Measurements from ENCODE around the gene ATG2A.

ATG2A gene

GRCh38 chr11:64893194-64894069 is 23.6 kb downstream of the ATG2A start:
- peak overlapping the region; percentile 38; the same call in 1 of the 2 replicates for H3K27ac ChIP-seq
- TF ChIP-seq CTCF (conservative IDR thresholded peaks at IDR 0.05), result no peak

GRCh38 chr11:64892838-64893193 is 24.2 kb downstream of the ATG2A start:
- H3K27ac ChIP-seq, result peak overlapping the region; percentile 38; the same call in 1 of the 2 replicates
- no peak for TF ChIP-seq CTCF (conservative IDR thresholded peaks at IDR 0.05)

- peak overlapping the region; percentile 38; the same call in 1 of the 2 replicates for H3K27ac ChIP-seq
- TF ChIP-seq CTCF (conservative IDR thresholded peaks at IDR 0.05), result no peak
These were observed 24.6 kb downstream of the ATG2A start for GRCh38 chr11:64892411-64892831.

GRCh38 chr11:64891880-64892279 is 25.1 kb downstream of the ATG2A start:
- TF ChIP-seq CTCF (conservative IDR thresholded peaks at IDR 0.05), result no peak
- no peak overlapping the region for H3K27ac ChIP-seq

GRCh38 chr11:64891215-64891848 is 25.7 kb downstream of the ATG2A start:
- no peak overlapping the region for H3K27ac ChIP-seq
- TF ChIP-seq CTCF (conservative IDR thresholded peaks at IDR 0.05), result no peak

- H3K27ac ChIP-seq, result no peak overlapping the region
- no peak for TF ChIP-seq CTCF (conservative IDR thresholded peaks at IDR 0.05)
These were observed 26.5 kb downstream of the ATG2A start for GRCh38 chr11:64890522-64890939.

GRCh38 chr11:64888729-64889511 is 28.1 kb downstream of the ATG2A start:
- H3K27ac ChIP-seq, result no peak overlapping the region
- no peak for TF ChIP-seq CTCF (conservative IDR thresholded peaks at IDR 0.05)

All from VCaP (cell line).